K562 (cell line): ENCODE measurements around the gene SDHC. TPM values are rescaled to one million over a fixed set of nuclear protein-coding genes. Genes with fewer than 3 reads are reported as not detected.
A peak's percentile ranks its signal among the peaks of the same experiment; 100 is the strongest.

ENCODE experiments used
- ARNT ChIP-seq, 2 experiments: fragments of 450-650 bp; IDR thresholded peaks; 2 replicates each; pipeline ENCODE4 v1.6.1; 2016; ENCODE audit warnings: mild to moderate bottlenecking in 1 of 2
- HLTF ChIP-seq: fragments of 450-650 bp; IDR thresholded peaks from 2 replicates; pipeline ENCODE4 v1.6.1; 2016
- IFI16 ChIP-seq: fragments of 250-450 bp; sonication (Bioruptor Pico); IDR thresholded peaks from 2 replicates; pipeline ENCODE4 v2.1.2; 2022; ENCODE audit warnings: mild to moderate bottlenecking, inconsistent platforms
- L3MBTL2 ChIP-seq: fragments of 450-650 bp; IDR thresholded peaks from 2 replicates; pipeline ENCODE4 v1.6.1; 2016; ENCODE audit warnings: mild to moderate bottlenecking, moderate library complexity
- MEF2A ChIP-seq: IDR thresholded peaks from 2 replicates; pipeline ENCODE4 v1.6.1; 2011; ENCODE audit warnings: low read depth, mild to moderate bottlenecking, low read length, moderate library complexity; ENCODE audit not compliant: control insufficient read depth
- NR0B1 ChIP-seq: fragments of 450-650 bp; IDR thresholded peaks from one replicate; pipeline ENCODE4 v1.6.1; 2018; ENCODE audit warnings: mild to moderate bottlenecking, moderate library complexity; ENCODE audit not compliant: partially characterized antibody
- PBX2 ChIP-seq, 2 experiments: IDR thresholded peaks in 1 of 2; conservative IDR thresholded peaks in 1 of 2; 2 replicates each; pipeline ENCODE4 v1.6.1; 2016; ENCODE audit warnings: low read depth in 2 of 2, mild to moderate bottlenecking in 1 of 2, missing compliant biosample characterization in 1 of 2, missing genetic modification characterization in 1 of 2, moderate library complexity in 1 of 2
- PHB ChIP-seq: fragments of 250-450 bp; sonication (Bioruptor Pico); IDR thresholded peaks from 2 replicates; pipeline ENCODE4 v1.5.0; 2021
- POLR2AphosphoS5 ChIP-seq: IDR thresholded peaks from 2 replicates; pipeline ENCODE4 v1.6.1; 2011; ENCODE audit warnings: mild to moderate bottlenecking, low read depth, low read length, moderate library complexity; ENCODE audit not compliant: control insufficient read depth, insufficient read depth
- PTBP1 ChIP-seq: fragments of 200-400 bp; formaldehyde crosslinking; IDR thresholded peaks from 2 replicates; pipeline ENCODE4 v1.6.1; 2017; ENCODE audit warnings: low read depth, low read length
- SREBF1 ChIP-seq: fragments of 150-350 bp; IDR thresholded peaks from 2 replicates; pipeline ENCODE4 v1.6.1; 2014; ENCODE audit warnings: antibody characterized with exemption, low read depth, low read length, borderline replicate concordance
- TSC22D4 ChIP-seq: fragments of 450-650 bp; IDR thresholded peaks from 2 replicates; pipeline ENCODE4 v1.6.1; 2016; ENCODE audit warnings: missing genetic modification characterization, missing biosample characterization, control low read depth
- ZNF12 ChIP-seq: sonication (generic); formaldehyde crosslinking; IDR thresholded peaks from 2 replicates; pipeline ENCODE4 v1.4.0; 2020; ENCODE audit warnings: mild to moderate bottlenecking, missing genetic modification reagents
- ZNF143 ChIP-seq: sonication (generic); formaldehyde crosslinking; IDR thresholded peaks from 2 replicates; pipeline ENCODE4 v1.9.0; 2022; ENCODE audit warnings: mild to moderate bottlenecking, missing genetic modification reagents
- ZNF407 ChIP-seq: fragments of 450-650 bp; IDR thresholded peaks from 2 replicates; pipeline ENCODE4 v1.6.1; 2016; ENCODE audit warnings: low read depth
- ZNF589 ChIP-seq: fragments of 200-800 bp; sonication (Bioruptor generic); IDR thresholded peaks from 2 replicates; pipeline ENCODE4 v1.6.1; 2016; ENCODE audit warnings: low read depth, missing genetic modification characterization, missing compliant biosample characterization
- polyA plus RNA-seq, 8 experiments: library from polyadenylated mRNA; depleted of rRNA in 4 of 8; stranded (reverse) in 5 of 8; unstranded in 3 of 8; fragments of >200 nt; fragmentation: Nextera tagmentation in 2 of 8; fragmentation: Illumina TruSeq in 1 of 8; extraction: Ambion mirVana in 2 of 8; extraction: Trizol in 1 of 8; gene quantifications; 2 replicates each; pipeline versions ENCODE4 v1.2.1 to v1.2.3, GENCODE V29; 2011 to 2014; ENCODE audit warnings: inconsistent platforms in 1 of 8, missing spikeins in 1 of 8
- total RNA-seq, 7 experiments: library from RNA; depleted of rRNA in 6 of 7; stranded (reverse); fragments of >200 nt in 6 of 7; fragmentation: Illumina TruSeq in 2 of 7; extraction: Trizol in 2 of 7; gene quantifications; 2 replicates each; pipeline versions ENCODE4 v1.2.1 to v1.2.3, GENCODE V29; 2011 to 2021; ENCODE audit warnings: low replicate concordance in 1 of 7

The SDHC gene
- total and polyA plus RNA-seq, 9 of the 15 experiments (the other 6 are each of a cell fraction or from before 2014, with no cell fraction given), result 7.7 to 309 (median 174) TPM

- TF ChIP-seq PBX2 (CRISPR knock-in tag; IDR thresholded peaks at IDR 0.05; ENCODE audit: low read depth) (no peak), PBX2 (tag; conservative IDR thresholded peaks at IDR 0.05; ENCODE audit: low read depth) (no peak), PTBP1 (no peak), HLTF (no peak), L3MBTL2 (peak; percentile 43; the same call in 1 of the 2 replicates), ZNF143 (CRISPR knock-in tag) (peak; percentile 27; the same call in 1 of the 2 replicates), ZNF407 (no peak), ARNT (IDR thresholded peaks at IDR 0.05) (peak; percentile 30 to 42; a peak in 1 of 4 replicates), POLR2AphosphoS5 (peak; percentile 97), TSC22D4 (tag) (no peak), PHB (no peak), SREBF1 (no peak), ZNF589 (peak; percentile 66), ZNF12 (CRISPR knock-in tag) (no peak), NR0B1 (no peak), IFI16 (CRISPR knock-in tag) (no peak), MEF2A (no peak)
Observed at GRCh38 chr1:161314201-161314981, at the start of gene SDHC (continued).
